Hepatocyte (in vitro differentiated cells): Measurements from ENCODE around the gene PTPN14. TPM values are rescaled to one million over a fixed set of nuclear protein-coding genes. Genes with fewer than 3 reads are reported as not detected.
A peak's percentile ranks its signal among the peaks of the same experiment; 100 is the strongest.

Experiments
- DNase-seq: peaks from one replicate; pipeline ENCODE4 v3.0.0-alpha.2; 2016; ENCODE audit warnings: low spot score
- H2AFZ ChIP-seq: fragments of 200-600 bp; sonication (generic); 2 replicates; pipeline ENCODE4 v1.6.0; 2016; ENCODE audit warnings: antibody characterized with exemption, mild to moderate bottlenecking
- H3K27ac ChIP-seq: fragments of 200-600 bp; sonication (generic); 2 replicates; pipeline ENCODE4 v1.5.1; 2016; ENCODE audit warnings: mild to moderate bottlenecking
- H3K27me3 ChIP-seq: fragments of 200-600 bp; sonication (generic); 2 replicates; pipeline ENCODE4 v1.6.1; 2016
- H3K36me3 ChIP-seq: fragments of 200-600 bp; sonication (generic); replicated peaks from 2 replicates; pipeline ENCODE4 v1.5.1; 2016; ENCODE audit warnings: low read depth; ENCODE audit not compliant: insufficient read depth
- H3K4me1 ChIP-seq: fragments of 200-600 bp; sonication (generic); 2 replicates; pipeline ENCODE4 v1.5.1; 2016; ENCODE audit warnings: mild to moderate bottlenecking, moderate library complexity; ENCODE audit not compliant: insufficient read depth
- H3K4me2 ChIP-seq: fragments of 200-600 bp; sonication (generic); 2 replicates; pipeline ENCODE4 v1.6.0; 2016
- H3K4me3 ChIP-seq: fragments of 200-600 bp; sonication (generic); 2 replicates; pipeline ENCODE4 v1.5.1; 2016; ENCODE audit warnings: mild to moderate bottlenecking
- H3K79me2 ChIP-seq: fragments of 200-600 bp; sonication (generic); 2 replicates; pipeline ENCODE4 v1.6.0; 2017; ENCODE audit warnings: mild to moderate bottlenecking
- H3K9me2 ChIP-seq: fragments of 200-600 bp; sonication (generic); replicated peaks from 2 replicates; pipeline ENCODE4 v1.6.0; 2017; ENCODE audit warnings: mild to moderate bottlenecking; ENCODE audit not compliant: insufficient read depth
- H3K9me3 ChIP-seq: fragments of 200-600 bp; sonication (generic); 2 replicates; pipeline ENCODE4 v1.5.1; 2016; ENCODE audit warnings: low read depth, mild to moderate bottlenecking
- H4K20me1 ChIP-seq: fragments of 200-600 bp; sonication (generic); 2 replicates; pipeline ENCODE4 v1.6.0; 2016; ENCODE audit warnings: mild to moderate bottlenecking; ENCODE audit not compliant: insufficient read depth, poor library complexity, severe bottlenecking
- EZH2 ChIP-seq: fragments of 200-600 bp; sonication (generic); IDR thresholded peaks from 2 replicates; pipeline ENCODE4 v1.6.1; 2016; ENCODE audit warnings: antibody characterized with exemption, mild to moderate bottlenecking, borderline replicate concordance
- EZH2phosphoT487 ChIP-seq: fragments of 200-600 bp; sonication (generic); IDR thresholded peaks from one replicate; pipeline ENCODE4 v1.6.1; 2018; ENCODE audit warnings: antibody characterized with exemption, mild to moderate bottlenecking, low read depth, moderate library complexity; ENCODE audit not compliant: unreplicated experiment, severe bottlenecking
- WGBS: methylation state at CpG from one replicate; pipeline ENCODE4 v1.1.6; 2016; ENCODE audit warnings: low lambda C conversion rate; ENCODE audit errors: missing lambda C conversion rate; 5-methylcytosine and 5-hydroxymethylcytosine counted together
- polyA plus RNA-seq: library from polyadenylated mRNA; unstranded; fragments of >200 nt; fragmentation: Nextera tagmentation; extraction: Ambion mirVana; gene quantifications from 2 replicates; pipeline ENCODE4 v1.2.1, GENCODE V29; 2016
- total RNA-seq: library from RNA; depleted of rRNA; stranded (reverse); fragments of >200 nt; gene quantifications from 2 replicates; pipeline ENCODE4 v1.2.3, GENCODE V29; 2014
- TF ChIP-seq, protein P1 (sequence below): fragments of 200-600 bp; sonication (generic); IDR thresholded peaks from 2 replicates; pipeline ENCODE4 v1.5.1; 2016; ENCODE audit warnings: antibody characterized with exemption, mild to moderate bottlenecking; ENCODE audit not compliant: poor library complexity

Gene PTPN14
- total and polyA plus RNA-seq, 2 experiments from 2014 or later: 9.5 to 21.7 TPM

DNA sequence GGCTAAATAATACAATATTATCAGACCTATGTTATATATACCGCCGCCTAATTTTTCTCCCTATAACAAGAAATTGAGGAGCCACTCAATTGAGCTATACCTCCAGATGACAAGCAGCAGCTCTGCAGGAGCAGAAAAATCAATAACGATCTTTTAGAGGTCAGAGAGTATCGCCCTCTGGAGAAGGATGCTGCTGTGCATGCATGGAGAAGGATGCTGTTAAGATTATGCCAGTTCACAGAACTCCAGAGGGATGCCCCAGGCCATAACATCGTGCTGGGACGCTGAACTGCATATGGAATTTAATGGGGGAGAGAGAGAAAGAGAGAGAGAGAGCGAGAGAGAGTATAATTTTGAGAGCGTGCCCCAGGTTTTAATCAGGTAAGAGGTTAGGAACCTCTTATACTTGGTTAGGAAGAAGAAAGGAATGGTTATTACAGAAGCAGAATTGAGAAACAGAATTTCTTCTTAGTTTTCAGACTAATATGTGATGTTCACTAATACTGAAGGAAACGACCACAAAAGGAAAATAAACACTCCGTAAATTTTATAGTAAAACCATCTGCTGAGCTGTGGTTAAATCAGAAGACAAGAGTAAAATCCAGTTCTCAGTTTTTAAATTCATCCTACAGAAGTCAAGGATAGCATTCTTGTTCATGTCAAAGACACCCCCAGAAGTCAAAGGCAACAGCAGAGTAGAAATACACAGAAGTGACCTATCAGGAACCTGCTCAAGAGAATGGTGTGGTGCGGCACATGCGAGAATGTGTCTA lies 159.3 kb downstream of the PTPN14 start:
- Histone ChIP-seq H3K79me2 (no peaks in the 10 kb centered on the region), H4K20me1 (no peaks in the 10 kb centered on the region), H3K9me3 (no peaks in the 10 kb centered on the region), H3K4me1 (no peaks in the 10 kb centered on the region), H3K27me3 (no peaks in the 10 kb centered on the region), H3K9me2 (no peaks in the 10 kb centered on the region), H3K27ac (no peak overlapping the region), H3K4me3 (no peak overlapping the region), H3K4me2 (no peak overlapping the region), H3K36me3 (no peaks in the 10 kb centered on the region), H2AFZ (no peak overlapping the region)
- DNase-seq: no peak
- TF ChIP-seq EZH2 (no peak), EZH2phosphoT487 (no peak)
- TF ChIP-seq, protein P1, sequence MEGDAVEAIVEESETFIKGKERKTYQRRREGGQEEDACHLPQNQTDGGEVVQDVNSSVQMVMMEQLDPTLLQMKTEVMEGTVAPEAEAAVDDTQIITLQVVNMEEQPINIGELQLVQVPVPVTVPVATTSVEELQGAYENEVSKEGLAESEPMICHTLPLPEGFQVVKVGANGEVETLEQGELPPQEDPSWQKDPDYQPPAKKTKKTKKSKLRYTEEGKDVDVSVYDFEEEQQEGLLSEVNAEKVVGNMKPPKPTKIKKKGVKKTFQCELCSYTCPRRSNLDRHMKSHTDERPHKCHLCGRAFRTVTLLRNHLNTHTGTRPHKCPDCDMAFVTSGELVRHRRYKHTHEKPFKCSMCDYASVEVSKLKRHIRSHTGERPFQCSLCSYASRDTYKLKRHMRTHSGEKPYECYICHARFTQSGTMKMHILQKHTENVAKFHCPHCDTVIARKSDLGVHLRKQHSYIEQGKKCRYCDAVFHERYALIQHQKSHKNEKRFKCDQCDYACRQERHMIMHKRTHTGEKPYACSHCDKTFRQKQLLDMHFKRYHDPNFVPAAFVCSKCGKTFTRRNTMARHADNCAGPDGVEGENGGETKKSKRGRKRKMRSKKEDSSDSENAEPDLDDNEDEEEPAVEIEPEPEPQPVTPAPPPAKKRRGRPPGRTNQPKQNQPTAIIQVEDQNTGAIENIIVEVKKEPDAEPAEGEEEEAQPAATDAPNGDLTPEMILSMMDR: no peak
- 70% methylated on average over 12 of the region's 12 CpGs for WGBS

DNA sequence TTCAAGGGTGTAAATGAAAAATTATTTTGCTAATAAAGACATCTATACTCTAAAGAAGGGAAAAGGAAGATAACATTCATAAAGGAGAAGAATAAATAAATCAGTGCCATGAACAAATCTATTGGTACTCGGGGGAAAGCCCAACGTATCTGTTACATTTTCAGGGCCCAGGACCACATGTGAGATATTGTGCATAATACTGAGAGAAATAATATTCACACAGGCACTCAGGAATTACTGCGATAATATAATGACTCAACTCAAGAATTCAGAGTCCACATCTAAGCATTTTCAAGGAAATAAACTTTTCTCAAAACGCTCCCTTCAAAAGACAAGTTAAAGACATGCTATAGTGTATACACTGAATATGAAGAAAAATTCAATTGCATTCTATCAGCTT lies 161.7 kb downstream of the PTPN14 start:
- TF ChIP-seq, protein P1: no peak
- TF ChIP-seq EZH2 (no peak), EZH2phosphoT487 (no peak)
- no peak overlapping the region for H3K4me3 ChIP-seq
- H3K27ac ChIP-seq: no peak overlapping the region
- DNase-seq: no peak
- 93% methylated on average over 4 of the region's 4 CpGs for WGBS
- H3K4me2 ChIP-seq: no peak overlapping the region
- H2AFZ ChIP-seq: no peak overlapping the region
- no peaks in the 10 kb centered on the region for H3K79me2 ChIP-seq
- H3K9me3 ChIP-seq: no peaks in the 10 kb centered on the region
- H3K4me1 ChIP-seq: no peaks in the 10 kb centered on the region
- H3K27me3 ChIP-seq: no peaks in the 10 kb centered on the region
- H3K9me2 ChIP-seq: no peaks in the 10 kb centered on the region
- no peaks in the 10 kb centered on the region for H4K20me1 ChIP-seq
- H3K36me3 ChIP-seq: no peaks in the 10 kb centered on the region

DNA sequence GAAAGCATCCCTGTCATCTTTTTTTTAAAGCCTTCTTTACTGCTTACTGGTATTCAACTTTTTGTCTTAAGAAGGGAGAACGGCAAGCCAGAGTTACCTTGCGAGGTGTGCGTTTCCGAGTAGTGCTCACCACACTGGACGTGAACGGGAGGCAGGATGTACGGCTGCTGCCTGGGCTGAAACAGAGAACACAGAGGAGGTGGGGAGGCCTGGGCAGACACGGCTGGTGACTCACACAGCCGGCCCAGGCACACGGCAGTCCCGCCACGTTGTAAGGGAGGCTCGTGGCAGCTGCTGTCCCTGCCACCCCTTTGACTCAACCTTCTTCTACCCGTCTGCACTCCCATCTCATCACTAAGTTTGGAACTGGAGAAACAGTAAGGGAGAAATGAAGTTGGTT lies 164.7 kb downstream of the PTPN14 start:
- Histone ChIP-seq H3K9me3 (no peaks in the 10 kb centered on the region), H3K4me2 (no peak overlapping the region)
- 85% methylated on average over 14 of the region's 14 CpGs for WGBS

More for the DNA sequence above, 164.7 kb downstream of the PTPN14 start:
- DNase-seq: peak; percentile 35
- Histone ChIP-seq H3K4me1 (no peaks in the 10 kb centered on the region), H3K4me3 (no peak overlapping the region), H3K27me3 (no peaks in the 10 kb centered on the region), H3K9me2 (no peaks in the 10 kb centered on the region), H3K36me3 (no peaks in the 10 kb centered on the region), H4K20me1 (no peaks in the 10 kb centered on the region), H2AFZ (no peak overlapping the region), H3K79me2 (no peaks in the 10 kb centered on the region), H3K27ac (no peak overlapping the region)
- TF ChIP-seq EZH2phosphoT487 (no peak), EZH2 (no peak)
- TF ChIP-seq, protein P1: no peak
